Kidney (tissue), 14 donors: Measurements from ENCODE around the gene CD109. TPM values are rescaled to one million over a fixed set of nuclear protein-coding genes. Genes with fewer than 3 reads are reported as not detected.

Experiments used
- DNase-seq, 5 donors: peaks; one replicate each; pipeline ENCODE4 v3.0.0-alpha.2; 2013 to 2020
- FAIRE-seq: peaks from 2 replicates; lab custom pipeline; 2012; peaks lifted over from hg19 to GRCh38; lab: Jason Lieb, UNC
- H3K27ac ChIP-seq, 2 donors: one replicate each; pipeline ENCODE4 v1.7.0; 2013; ENCODE audit warnings: low read depth in 2 of 2, low read length in 2 of 2, inconsistent platforms in 1 of 2
- H3K27me3 ChIP-seq: one replicate; pipeline ENCODE4 v1.7.1; 2013; ENCODE audit warnings: low read length, inconsistent platforms; ENCODE audit not compliant: control insufficient read depth, insufficient read depth
- H3K36me3 ChIP-seq, 3 donors: one replicate each; pipeline versions ENCODE4 v1.7.0 to v1.7.1; 2013; ENCODE audit warnings: low read length in 3 of 3, control low read depth in 1 of 3, inconsistent platforms in 1 of 3; ENCODE audit not compliant: insufficient read depth in 3 of 3, control insufficient read depth in 2 of 3
- H3K4me1 ChIP-seq, 3 donors: one replicate each; pipeline versions ENCODE4 v1.7.0 to v1.7.1; 2013; ENCODE audit warnings: low read length in 3 of 3, inconsistent platforms in 1 of 3, low read depth in 1 of 3; ENCODE audit not compliant: control insufficient read depth in 2 of 3, insufficient read depth in 2 of 3
- H3K4me3 ChIP-seq, 3 donors: one replicate each; pipeline versions ENCODE4 v1.7.0 to v1.8.1; 2013; ENCODE audit warnings: low read length in 3 of 3, control low read depth in 1 of 3, inconsistent platforms in 1 of 3
- H3K9ac ChIP-seq, 3 donors: one replicate each; pipeline versions ENCODE4 v1.7.0 to v1.7.1; 2013; ENCODE audit warnings: low read length in 3 of 3, control low read depth in 1 of 3, inconsistent platforms in 1 of 3
- H3K9me3 ChIP-seq, 3 donors: one replicate each; pipeline versions ENCODE4 v1.7.0 to v1.7.1; 2013; ENCODE audit warnings: low read length in 3 of 3, control low read depth in 1 of 3, inconsistent platforms in 1 of 3; ENCODE audit not compliant: control insufficient read depth in 2 of 3, insufficient read depth in 1 of 3
- CTCF ChIP-seq: IDR thresholded peaks from 3 replicates; pipeline ENCODE4 v1.5.1; 2012; ENCODE audit warnings: mild to moderate bottlenecking, moderate library complexity, borderline replicate concordance; ENCODE audit not compliant: insufficient read depth; ENCODE audit errors: extremely low read depth
- intact Hi-C: fragments of 100-400 bp; cut with DNase I; formaldehyde crosslinking; loops from one replicate; pipeline ENCODE4 v1.11.1; 2022
- polyA plus RNA-seq: library from polyadenylated mRNA; stranded (reverse); fragments of 350-450 nt; fragmentation: Illumina TruSeq; extraction: RNeasy Lipid Tissue Mini Kit (QIAGEN cat#74804); gene quantifications from one replicate; pipeline ENCODE4 v1.2.3, GENCODE V29; 2014; ENCODE audit warnings: low read depth, low replicate concordance; ENCODE audit not compliant: insufficient read depth
- total RNA-seq: library from RNA; stranded (reverse); fragmentation: NEBNext Ultra II Directional; extraction: Animal tissue kit (Norgen Biotek cat#: 25700); gene quantifications from one replicate; pipeline ENCODE4 v1.2.1, GENCODE V29; 2021
- donor health status: control.
- donor health status: control.
- donor health status: control.
- donor health status: control.
- donor health status: control.
- donor health status: DM: yes; HTN: yes; CAD: no.
- donor health status: Normal renal cell carcinoma (clear cell type).

Gene CD109
- total and polyA plus RNA-seq, 2 donors from 2014 or later: 3.7 to 19.0 TPM

DNA sequence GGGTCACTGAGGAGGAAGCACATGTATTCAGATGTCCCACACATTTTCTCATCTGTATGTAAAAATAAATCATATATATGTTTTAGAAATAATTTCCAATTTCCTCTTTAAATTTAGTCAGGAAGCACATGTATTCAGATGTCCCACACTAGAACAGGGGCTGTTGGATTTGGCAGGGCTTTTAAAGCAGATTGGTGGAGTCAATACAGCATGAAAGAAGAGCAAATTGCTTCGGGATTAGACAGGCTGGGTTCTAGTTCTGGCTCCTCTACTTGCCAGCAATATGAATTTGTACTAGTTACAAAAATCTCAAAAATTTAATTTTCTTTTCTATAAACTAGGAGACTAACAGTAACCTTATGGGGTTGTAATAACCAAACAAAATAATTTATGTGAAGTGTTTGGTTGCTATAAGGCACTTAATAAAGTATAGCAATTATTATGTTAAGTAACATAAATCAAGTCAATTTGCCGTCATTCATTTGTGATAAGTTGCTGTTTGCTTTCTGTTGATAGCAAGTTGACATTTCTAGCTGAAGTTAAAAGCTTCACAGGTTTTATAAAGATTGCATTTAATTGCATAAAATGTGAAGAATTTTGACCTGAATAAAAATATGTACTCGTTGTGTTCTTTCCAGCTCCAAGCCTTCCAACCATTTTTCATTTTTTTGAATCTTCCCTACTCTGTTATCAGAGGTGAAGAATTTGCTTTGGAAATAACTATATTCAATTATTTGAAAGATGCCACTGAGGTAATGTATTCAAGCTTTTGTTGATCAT lies 88.9 kb downstream of the CD109 start:
- Histone ChIP-seq H3K27ac (no peak overlapping the region), H3K27me3 (no peaks in the 10 kb centered on the region), H3K36me3 (no peaks in the 10 kb centered on the region), H3K4me1 (no peaks in the 10 kb centered on the region), H3K9ac (no peak overlapping the region), H3K4me3 (no peak overlapping the region), H3K9me3 (no peaks in the 10 kb centered on the region)
- intact Hi-C loops: no loop called here
- no peak for FAIRE-seq
- DNase-seq: no peak
- TF ChIP-seq CTCF: no peak

DNA sequence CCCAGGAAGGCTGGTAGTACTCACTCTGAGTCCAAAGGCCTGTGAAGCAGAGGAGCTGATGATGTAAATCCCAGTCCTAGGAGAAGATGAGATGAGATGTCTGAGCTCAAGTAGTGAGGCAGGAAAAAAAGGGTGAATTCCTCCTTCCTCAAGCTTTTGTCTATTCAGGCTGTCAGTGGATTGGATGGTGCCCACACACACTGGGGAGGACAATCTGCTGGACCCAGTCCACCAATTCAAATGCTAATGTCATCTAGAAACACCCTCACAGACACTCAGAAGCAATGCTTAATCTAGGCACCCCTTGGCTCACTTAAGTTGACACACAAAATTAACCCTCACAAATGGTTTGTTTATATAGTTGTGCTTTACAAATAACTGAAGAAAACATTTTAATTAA lies 94.6 kb downstream of the CD109 start:
- FAIRE-seq: no peak
- intact Hi-C loops: no loop called here

DNA sequence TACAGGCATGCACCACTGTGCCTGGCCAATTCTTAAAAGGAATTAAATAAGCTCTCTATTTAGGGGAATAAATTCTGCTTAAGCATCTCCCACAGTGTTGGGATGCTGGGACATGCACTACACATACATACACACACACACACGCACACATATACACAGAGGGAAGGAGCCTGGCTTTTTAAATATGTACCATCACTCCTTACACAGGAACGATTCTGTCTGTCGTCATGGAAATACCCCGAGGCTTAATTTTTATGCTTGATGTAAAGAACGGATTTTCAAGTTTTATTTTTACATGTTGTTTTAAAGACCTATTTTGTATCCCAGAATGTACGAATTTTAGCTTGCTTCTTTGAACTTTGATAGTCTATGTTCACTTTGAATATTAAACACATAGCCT lies 95.3 kb downstream of the CD109 start:
- intact Hi-C loops: no loop called here
- TF ChIP-seq CTCF: no peak
- Histone ChIP-seq H3K9ac (no peak overlapping the region), H3K27ac (no peak overlapping the region), H3K4me3 (no peak overlapping the region), H3K36me3 (no peaks in the 10 kb centered on the region), H3K27me3 (no peaks in the 10 kb centered on the region), H3K4me1 (no peaks in the 10 kb centered on the region), H3K9me3 (no peaks in the 10 kb centered on the region)
- FAIRE-seq: no peak
- no peak for DNase-seq

More for the DNA sequence above, 94.6 kb downstream of the CD109 start:
- no peak for TF ChIP-seq CTCF
- no peak overlapping the region for H3K9ac ChIP-seq
- H3K9me3 ChIP-seq: no peaks in the 10 kb centered on the region
- no peak for DNase-seq
- H3K4me1 ChIP-seq: no peaks in the 10 kb centered on the region
- no peak overlapping the region for H3K27ac ChIP-seq
- H3K4me3 ChIP-seq: no peak overlapping the region
- no peaks in the 10 kb centered on the region for H3K27me3 ChIP-seq
- no peaks in the 10 kb centered on the region for H3K36me3 ChIP-seq
